Measurements from ENCODE around the gene ASIC2. TPM values are rescaled to one million over a fixed set of nuclear protein-coding genes. Genes with fewer than 3 reads are reported as not detected.

Gene ASIC2
- total and polyA plus RNA-seq, 2 experiments from 2014 or later = 0.52 to 2.8 TPM

- no peaks in the 10 kb centered on the region for H3K79me2 ChIP-seq (replicated peaks; ENCODE audit: insufficient read depth)
- Mint-ChIP-seq H3K36me3 (ENCODE audit: low read depth) (no peaks in the 10 kb centered on the region), H3K4me3 (no peak overlapping the region)
These were observed 147.2 kb downstream of the ASIC2 start for GRCh38 chr17:33145941-33146340.

More at GRCh38 chr17:33145941-33146340, 147.2 kb downstream of the ASIC2 start:
- Histone ChIP-seq H3K36me3 (ENCODE audit: insufficient read depth) (no peaks in the 10 kb centered on the region), H3F3A (replicated peaks; ENCODE audit: low read depth) (no peaks in the 10 kb centered on the region), H4K20me1 (replicated peaks; ENCODE audit: insufficient read depth) (no peaks in the 10 kb centered on the region), H3K4me3 (no peak overlapping the region), H3K27ac (ENCODE audit: low read depth) (no peak overlapping the region), H3K27me3 (ENCODE audit: insufficient read depth) (no peaks in the 10 kb centered on the region), H3K4me2 (no peak overlapping the region), H3K9me2 (ENCODE audit: insufficient read depth) (0 out of 2 replicates have a peak, but pooled peaks cover 9% of the 10 kb centered on the region), H3K4me1 (ENCODE audit: insufficient read depth) (no peaks in the 10 kb centered on the region; the same call in 1 of the 2 replicates), H2AFZ (no peak overlapping the region)
- Mint-ChIP-seq H3K27ac (no peak overlapping the region), H3K4me1 (no peaks in the 10 kb centered on the region; the same call in 2 of the 3 replicates), H3K9me3 (no peaks in the 10 kb centered on the region), H3K27me3 (ENCODE audit: insufficient read depth, low read depth, poor library complexity) (no peaks in the 10 kb centered on the region)
- TF ChIP-seq REST (IDR thresholded peaks at IDR 0.05; ENCODE audit: unreplicated experiment) = no peak
- TF ChIP-seq CREB1 (CRISPR knock-in tag; IDR thresholded peaks at IDR 0.05; ENCODE audit: low read depth) = no peak
- no peak for TF ChIP-seq ETS1 (IDR thresholded peaks at IDR 0.05)
- TF ChIP-seq ZNF331 (CRISPR knock-in tag; IDR thresholded peaks at IDR 0.05; ENCODE audit: low read depth) = no peak
- no peak for TF ChIP-seq JUNB (IDR thresholded peaks at IDR 0.05; ENCODE audit: unreplicated experiment)
- no peak for TF ChIP-seq STAT1 (IDR thresholded peaks at IDR 0.05; ENCODE audit: unreplicated experiment)
- TF ChIP-seq POLR2AphosphoS5 (IDR thresholded peaks at IDR 0.05; ENCODE audit: low read depth) = no peak
- TF ChIP-seq NANOG (IDR thresholded peaks at IDR 0.05; ENCODE audit: borderline replicate concordance) = no peak
- no peak for TF ChIP-seq ZNF114 (CRISPR knock-in tag; IDR thresholded peaks at IDR 0.05)
- no peak for TF ChIP-seq ZNF462 (CRISPR knock-in tag; IDR thresholded peaks at IDR 0.05)
- TF ChIP-seq CTCF (conservative IDR thresholded peaks at IDR 0.05; ENCODE audit: low read depth in 2 of 2) = no peak
- TF ChIP-seq EZH2phosphoT487 (IDR thresholded peaks at IDR 0.05; ENCODE audit: unreplicated experiment) = no peak
- DNase-seq (ENCODE audit: low spot score) = no peak
- ATAC-seq = no peak
